WERI-Rb-1 (cell line): ENCODE results near the gene MAP3K2.
A peak's percentile ranks its signal among the peaks of the same experiment; 100 is the strongest.

ENCODE experiments used
- DNase-seq: peaks from one replicate; pipeline ENCODE4 v3.0.0-alpha.2; 2020
- H3K27ac ChIP-seq: fragments of 250-450 bp; sonication (Bioruptor Pico); 2 replicates; pipeline ENCODE4 v1.5.1; 2020; ENCODE audit warnings: mild to moderate bottlenecking, moderate library complexity
- H3K27me3 ChIP-seq: fragments of 250-450 bp; sonication (Bioruptor Pico); 2 replicates; pipeline ENCODE4 v1.5.1; 2021; ENCODE audit warnings: mild to moderate bottlenecking, low read depth, moderate library complexity; ENCODE audit not compliant: insufficient read depth, severe bottlenecking
- H3K36me3 ChIP-seq: fragments of 250-450 bp; sonication (Bioruptor Pico); 2 replicates; pipeline ENCODE4 v1.5.1; 2020; ENCODE audit warnings: mild to moderate bottlenecking, moderate library complexity
- H3K4me3 ChIP-seq: 2 replicates; pipeline ENCODE4 v1.5.1; 2011; ENCODE audit warnings: low read depth, mild to moderate bottlenecking, control low read depth, low read length
- H3K9me3 ChIP-seq: fragments of 250-450 bp; sonication (Bioruptor Pico); 2 replicates; pipeline ENCODE4 v1.5.1; 2021; ENCODE audit warnings: mild to moderate bottlenecking, moderate library complexity; ENCODE audit not compliant: severe bottlenecking
- TF ChIP-seq, protein P1 (sequence below): IDR thresholded peaks from 2 replicates; pipeline ENCODE4 v1.5.1; 2011; ENCODE audit warnings: low read depth, mild to moderate bottlenecking, control low read depth, inconsistent platforms, low read length

Gene MAP3K2

DNA sequence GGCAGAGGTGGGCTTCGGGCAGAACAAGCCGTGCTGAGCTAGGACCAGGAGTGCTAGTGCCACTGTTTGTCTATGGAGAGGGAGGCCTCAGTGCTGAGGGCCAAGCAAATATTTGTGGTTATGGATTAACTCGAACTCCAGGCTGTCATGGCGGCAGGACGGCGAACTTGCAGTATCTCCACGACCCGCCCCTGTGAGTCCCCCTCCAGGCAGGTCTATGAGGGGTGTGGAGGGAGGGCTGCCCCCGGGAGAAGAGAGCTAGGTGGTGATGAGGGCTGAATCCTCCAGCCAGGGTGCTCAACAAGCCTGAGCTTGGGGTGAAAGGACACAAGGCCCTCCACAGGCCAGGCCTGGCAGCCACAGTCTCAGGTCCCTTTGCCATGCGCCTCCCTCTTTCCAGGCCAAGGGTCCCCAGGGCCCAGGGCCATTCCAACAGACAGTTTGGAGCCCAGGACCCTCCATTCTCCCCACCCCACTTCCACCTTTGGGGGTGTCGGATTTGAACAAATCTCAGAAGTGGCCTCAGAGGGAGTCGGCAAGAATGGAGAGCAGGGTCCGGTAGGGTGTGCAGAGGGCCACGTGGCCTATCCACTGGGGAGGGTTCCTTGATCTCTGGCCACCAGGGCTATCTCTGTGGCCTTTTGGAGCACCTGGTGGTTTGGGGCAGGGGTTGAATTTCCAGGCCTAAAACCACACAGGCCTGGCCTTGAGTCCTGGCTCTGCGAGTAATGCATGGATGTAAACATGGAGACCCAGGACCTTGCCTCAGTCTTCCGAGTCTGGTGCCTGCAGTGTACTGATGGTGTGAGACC is 30.7 kb upstream of the MAP3K2 start, which contains the start of gene PROC:
Gene PROC (plus strand): TSS at position 128 of the 812 bp plus-strand sequence. CDS start 1,516 bp downstream, outside the sequence.
- TF ChIP-seq, protein P1, sequence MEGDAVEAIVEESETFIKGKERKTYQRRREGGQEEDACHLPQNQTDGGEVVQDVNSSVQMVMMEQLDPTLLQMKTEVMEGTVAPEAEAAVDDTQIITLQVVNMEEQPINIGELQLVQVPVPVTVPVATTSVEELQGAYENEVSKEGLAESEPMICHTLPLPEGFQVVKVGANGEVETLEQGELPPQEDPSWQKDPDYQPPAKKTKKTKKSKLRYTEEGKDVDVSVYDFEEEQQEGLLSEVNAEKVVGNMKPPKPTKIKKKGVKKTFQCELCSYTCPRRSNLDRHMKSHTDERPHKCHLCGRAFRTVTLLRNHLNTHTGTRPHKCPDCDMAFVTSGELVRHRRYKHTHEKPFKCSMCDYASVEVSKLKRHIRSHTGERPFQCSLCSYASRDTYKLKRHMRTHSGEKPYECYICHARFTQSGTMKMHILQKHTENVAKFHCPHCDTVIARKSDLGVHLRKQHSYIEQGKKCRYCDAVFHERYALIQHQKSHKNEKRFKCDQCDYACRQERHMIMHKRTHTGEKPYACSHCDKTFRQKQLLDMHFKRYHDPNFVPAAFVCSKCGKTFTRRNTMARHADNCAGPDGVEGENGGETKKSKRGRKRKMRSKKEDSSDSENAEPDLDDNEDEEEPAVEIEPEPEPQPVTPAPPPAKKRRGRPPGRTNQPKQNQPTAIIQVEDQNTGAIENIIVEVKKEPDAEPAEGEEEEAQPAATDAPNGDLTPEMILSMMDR: no peak
- Histone ChIP-seq H3K9me3 (peaks cover 1% of the 10 kb centered on the region), H3K4me3 (no peak within 1 kb of the TSS), H3K27me3 (peaks cover 10% of the 10 kb centered on the region), H3K36me3 (no peaks in the 10 kb centered on the region; the same call in 1 of the 2 replicates), H3K27ac (no peak within 1 kb of the TSS)
- DNase-seq: no peak

DNA sequence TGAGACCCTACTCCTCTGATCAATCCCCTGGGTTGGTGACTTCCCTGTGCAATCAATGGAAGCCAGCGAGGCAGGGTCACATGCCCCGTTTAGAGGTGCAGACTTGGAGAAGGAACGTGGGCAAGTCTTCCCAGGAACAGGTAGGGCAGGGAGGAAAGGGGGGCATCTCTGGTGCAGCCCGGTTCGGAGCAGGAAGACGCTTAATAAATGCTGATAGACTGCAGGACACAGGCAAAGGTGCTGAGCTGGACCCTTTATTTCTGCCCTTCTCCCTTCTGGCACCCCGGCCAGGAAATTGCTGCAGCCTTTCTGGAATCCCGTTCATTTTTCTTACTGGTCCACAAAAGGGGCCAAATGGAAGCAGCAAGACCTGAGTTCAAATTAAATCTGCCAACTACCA is 29.6 kb upstream of the MAP3K2 start:
- H3K4me3 ChIP-seq: no peak overlapping the region
- TF ChIP-seq, protein P1: no peak

DNA sequence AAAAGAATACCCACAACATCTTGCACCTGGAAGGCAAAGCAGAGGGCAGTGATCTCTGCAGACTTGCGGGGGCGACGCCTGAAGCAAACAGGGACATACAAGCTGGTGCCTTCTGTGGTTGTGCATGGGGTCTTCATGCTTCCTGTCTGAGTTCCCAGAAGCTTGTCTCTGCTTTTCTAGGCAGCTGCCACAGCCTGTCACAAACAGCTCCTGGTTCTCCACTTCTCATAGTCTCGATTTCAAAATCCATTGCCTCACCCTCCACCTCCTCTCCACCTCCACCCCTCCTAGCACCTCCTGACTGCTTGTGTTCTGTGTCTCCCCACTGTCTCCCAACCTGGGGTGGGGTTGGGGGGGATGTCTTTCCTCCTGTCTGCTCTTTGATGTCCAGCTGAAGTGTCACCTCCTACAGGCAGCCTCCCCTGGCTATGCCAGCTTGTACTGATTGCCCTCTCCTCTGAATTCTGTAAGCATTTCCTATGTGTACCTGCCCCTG is 28.8 kb upstream of the MAP3K2 start:
- TF ChIP-seq, protein P1: no peak
- Histone ChIP-seq H3K9me3 (peaks cover 5% of the 10 kb centered on the region), H3K4me3 (peak overlapping the region; percentile 46), H3K27ac (no peak overlapping the region), H3K27me3 (peaks cover 6% of the 10 kb centered on the region), H3K36me3 (no peaks in the 10 kb centered on the region; the same call in 1 of the 2 replicates)
- DNase-seq: no peak

More for the DNA sequence above, 29.6 kb upstream of the MAP3K2 start:
- H3K9me3 ChIP-seq: peaks cover 5% of the 10 kb centered on the region
- DNase-seq: no peak
- H3K27ac ChIP-seq: no peak overlapping the region
- peaks cover 6% of the 10 kb centered on the region for H3K27me3 ChIP-seq
- no peaks in the 10 kb centered on the region; the same call in 1 of the 2 replicates for H3K36me3 ChIP-seq

DNA sequence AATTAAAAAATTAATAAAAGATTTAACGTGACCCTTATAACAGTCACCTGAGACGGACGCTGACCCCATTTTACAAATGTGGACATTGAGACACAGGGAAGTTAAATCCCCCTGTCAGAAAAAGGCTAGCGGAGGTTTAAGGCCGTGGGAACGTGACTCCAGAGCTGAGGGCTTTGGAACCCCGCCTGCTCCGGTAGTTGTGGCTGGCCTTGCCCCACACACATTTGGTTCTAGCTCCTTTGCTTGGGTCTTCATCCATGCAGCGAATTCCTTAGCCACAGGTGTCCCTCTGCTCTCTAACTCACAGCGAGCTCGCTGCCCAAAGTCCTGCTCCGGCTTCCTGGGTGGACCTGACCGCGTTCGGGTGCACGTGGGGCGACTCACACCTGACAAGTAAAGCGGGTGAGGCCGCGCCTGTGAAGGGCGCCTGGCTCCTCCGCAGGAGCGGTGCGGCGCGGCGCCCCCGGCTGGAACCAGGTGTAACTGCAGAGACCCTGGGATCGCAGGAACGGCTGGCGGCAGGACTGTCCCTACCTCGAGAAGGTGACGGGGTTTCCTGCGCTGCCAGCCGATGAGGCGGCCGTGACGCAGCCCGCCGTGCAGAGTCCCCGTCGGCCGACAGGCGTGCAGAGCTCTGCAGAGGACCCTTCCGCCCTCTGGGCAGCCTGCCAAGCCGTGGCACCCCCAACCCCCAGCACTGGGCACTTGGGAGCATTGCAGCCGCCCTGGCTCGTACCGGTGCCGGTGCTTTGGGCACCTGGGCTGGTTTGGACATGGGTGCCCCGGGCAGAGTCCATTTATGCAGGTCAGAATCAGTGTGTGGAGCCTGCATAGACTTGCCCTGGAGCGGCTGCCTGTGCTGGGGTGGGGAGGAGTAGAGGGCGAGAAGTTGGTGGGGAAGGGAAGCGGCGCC is 28.1 kb upstream of the MAP3K2 start:
- TF ChIP-seq, protein P1: peak; percentile 88
- Histone ChIP-seq H3K4me3 (peak overlapping the region; percentile 46), H3K9me3 (peaks cover 5% of the 10 kb centered on the region), H3K27me3 (peaks cover 6% of the 10 kb centered on the region), H3K36me3 (no peaks in the 10 kb centered on the region; the same call in 1 of the 2 replicates), H3K27ac (no peak overlapping the region)
- DNase-seq: peak; percentile 86

DNA sequence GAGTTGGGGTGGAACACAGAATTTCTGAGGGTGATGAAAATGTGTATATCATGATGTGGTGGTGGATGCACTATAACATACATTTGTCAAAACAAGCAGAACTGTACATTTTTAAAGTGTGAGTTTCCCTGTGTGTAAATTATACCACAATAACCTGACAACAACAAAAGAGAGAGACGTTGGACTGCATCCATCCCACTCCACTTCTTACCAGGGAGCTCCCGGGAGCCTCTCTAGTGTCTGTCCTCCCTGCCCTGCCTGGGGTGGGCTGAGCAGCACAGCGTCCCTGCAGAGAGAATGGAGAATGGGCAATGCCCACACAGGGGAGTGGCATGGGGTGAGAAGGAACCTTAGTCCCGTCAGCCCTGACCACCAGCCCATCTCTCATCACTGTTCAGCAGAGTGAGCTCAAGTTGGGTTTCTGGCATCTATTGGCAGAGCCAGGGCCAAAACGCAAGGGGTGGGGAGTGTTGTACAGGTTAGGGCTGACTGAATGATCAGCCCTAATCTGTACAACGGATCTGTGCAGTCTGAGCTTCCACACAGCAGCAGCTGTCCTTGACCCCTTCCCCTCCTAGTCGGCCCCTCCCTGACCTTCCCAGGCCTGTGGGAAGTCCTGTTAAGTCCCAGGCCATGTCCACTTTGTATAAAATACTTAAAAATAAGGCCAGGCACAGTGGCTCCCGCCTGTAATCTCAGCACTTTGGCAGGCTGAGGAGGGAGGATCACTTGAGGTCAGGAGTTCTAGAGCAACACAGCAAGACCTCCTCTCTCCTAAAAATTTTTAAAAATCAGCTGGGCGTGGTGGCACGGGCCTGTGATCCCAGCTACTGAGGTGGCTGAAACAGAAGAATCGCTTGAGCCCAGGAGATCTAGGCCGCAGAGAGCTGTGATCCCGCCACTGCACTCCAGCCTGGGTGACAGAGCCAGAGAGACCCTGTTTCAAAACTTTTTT is 27.1 kb upstream of the MAP3K2 start:
- Histone ChIP-seq H3K4me3 (no peak overlapping the region), H3K27me3 (peaks cover 6% of the 10 kb centered on the region), H3K9me3 (peaks cover 5% of the 10 kb centered on the region), H3K36me3 (no peaks in the 10 kb centered on the region; the same call in 1 of the 2 replicates), H3K27ac (no peak overlapping the region)
- no peak for DNase-seq
- TF ChIP-seq, protein P1: no peak
